GM19035 (cell line): ENCODE results near the gene BARHL1.
"Not testable (repeated sequence)": the region's sequence is repeated elsewhere in the genome, so short reads cannot be mapped to it uniquely, and the experiment has no call there.

Experiments
- ATAC-seq: cut with Tn5 transposase; IDR thresholded peaks from one replicate; pipeline ENCODE4 v1.9.1; 2021; ENCODE audit not compliant: unreplicated experiment

The BARHL1 gene

GRCh38 chr9:132556235-132556634 lies 26.2 kb upstream of the BARHL1 start:
- no peak for ATAC-seq

GRCh38 chr9:132556714-132557113 lies 25.7 kb upstream of the BARHL1 start:
- ATAC-seq = no peak

- no peak for ATAC-seq
These were observed 25.2 kb upstream of the BARHL1 start for GRCh38 chr9:132557159-132557558.

- no peak for ATAC-seq
These were observed 22.7 kb upstream of the BARHL1 start for GRCh38 chr9:132559711-132560110.

GRCh38 chr9:132560616-132561202 lies 21.7 kb upstream of the BARHL1 start:
- ATAC-seq = no peak

- ATAC-seq = no peak
These were observed 20.2 kb upstream of the BARHL1 start for GRCh38 chr9:132562306-132562573.

- ATAC-seq = no peak
These were observed 17.9 kb upstream of the BARHL1 start for GRCh38 chr9:132564526-132564925.

- not testable (repeated sequence) for ATAC-seq
These were observed 13.6 kb upstream of the BARHL1 start for GRCh38 chr9:132568787-132569186.

GRCh38 chr9:132571806-132572600 lies 10.4 kb upstream of the BARHL1 start:
- ATAC-seq = no peak

- ATAC-seq = no peak
These were observed 9.5 kb upstream of the BARHL1 start for GRCh38 chr9:132572921-132573320.

- no peak for ATAC-seq
These were observed 7.3 kb upstream of the BARHL1 start for GRCh38 chr9:132575005-132575609.

GRCh38 chr9:132575811-132576210 lies 6.6 kb upstream of the BARHL1 start:
- ATAC-seq = no peak

- ATAC-seq = no peak
These were observed 5.3 kb upstream of the BARHL1 start for GRCh38 chr9:132577119-132577518.

GRCh38 chr9:132578367-132578932 lies 4.0 kb upstream of the BARHL1 start:
- ATAC-seq = no peak

- ATAC-seq = no peak
These were observed 3.0 kb upstream of the BARHL1 start for GRCh38 chr9:132579427-132579798.

GRCh38 chr9:132582786-132583583 lies 579 bp downstream of the BARHL1 start:
- ATAC-seq = no peak

GRCh38 chr9:132583584-132584304 lies 1.3 kb downstream of the BARHL1 start:
- no peak for ATAC-seq

- no peak for ATAC-seq
These were observed 2.5 kb downstream of the BARHL1 start for GRCh38 chr9:132584601-132585560.

GRCh38 chr9:132585954-132586829 lies 3.8 kb downstream of the BARHL1 start:
- no peak for ATAC-seq
